HG03342 (cell line): ENCODE results near the gene CNTN6.

Experiments
- ATAC-seq: cut with Tn5 transposase; IDR thresholded peaks from one replicate; pipeline ENCODE4 v1.9.1; 2021; ENCODE audit warnings: mild to moderate bottlenecking, moderate library complexity; ENCODE audit not compliant: unreplicated experiment

Gene CNTN6

GRCh38 chr3:1171320-1171719 lies 78.5 kb downstream of the CNTN6 start:
- ATAC-seq: no peak

- no peak for ATAC-seq
Observed at GRCh38 chr3:1172644-1173043, 79.8 kb downstream of the CNTN6 start.

GRCh38 chr3:1179146-1179545 lies 86.3 kb downstream of the CNTN6 start:
- ATAC-seq: no peak

GRCh38 chr3:1183320-1184048 lies 90.7 kb downstream of the CNTN6 start:
- no peak for ATAC-seq

GRCh38 chr3:1190569-1190968 lies 97.7 kb downstream of the CNTN6 start:
- ATAC-seq: no peak

- ATAC-seq: no peak
Observed at GRCh38 chr3:1191026-1191425, 98.2 kb downstream of the CNTN6 start.

GRCh38 chr3:1195947-1196346 lies 103.1 kb downstream of the CNTN6 start:
- ATAC-seq: no peak

GRCh38 chr3:1197051-1197450 lies 104.2 kb downstream of the CNTN6 start:
- ATAC-seq: no peak

GRCh38 chr3:1200371-1200770 lies 107.5 kb downstream of the CNTN6 start:
- ATAC-seq: no peak

GRCh38 chr3:1207904-1208303 lies 115.1 kb downstream of the CNTN6 start:
- ATAC-seq: no peak

- no peak for ATAC-seq
Observed at GRCh38 chr3:1214933-1215332, 122.1 kb downstream of the CNTN6 start.

GRCh38 chr3:1216856-1217255 lies 124.0 kb downstream of the CNTN6 start:
- ATAC-seq: no peak

GRCh38 chr3:1227111-1227510 lies 134.3 kb downstream of the CNTN6 start:
- ATAC-seq: no peak

GRCh38 chr3:1228289-1228688 lies 135.5 kb downstream of the CNTN6 start:
- ATAC-seq: no peak

GRCh38 chr3:1230920-1231319 lies 138.1 kb downstream of the CNTN6 start:
- no peak for ATAC-seq

GRCh38 chr3:1232276-1232675 lies 139.5 kb downstream of the CNTN6 start:
- ATAC-seq: no peak

- ATAC-seq: no peak
Observed at GRCh38 chr3:1235526-1236120, 142.8 kb downstream of the CNTN6 start.

- no peak for ATAC-seq
Observed at GRCh38 chr3:1251282-1252060, 158.6 kb downstream of the CNTN6 start.

GRCh38 chr3:1252061-1252430 lies 159.2 kb downstream of the CNTN6 start:
- no peak for ATAC-seq

- ATAC-seq: no peak
Observed at GRCh38 chr3:1262246-1262645, 169.4 kb downstream of the CNTN6 start.

- no peak for ATAC-seq
Observed at GRCh38 chr3:1263121-1263520, 170.3 kb downstream of the CNTN6 start.

GRCh38 chr3:1269808-1270207 lies 177.0 kb downstream of the CNTN6 start:
- ATAC-seq: no peak
